Stomach (tissue), 9 donors: ENCODE results near the gene ZNRF3. TPM values are rescaled to one million over a fixed set of nuclear protein-coding genes. Genes with fewer than 3 reads are reported as not detected.
"Not testable (repeated sequence)": the region's sequence is repeated elsewhere in the genome, so short reads cannot be mapped to it uniquely, and the experiment has no call there.

ENCODE experiments used
- DNase-seq, 2 donors: peaks; one replicate each; pipeline versions ENCODE4 v3.0.0 to v3.0.0-alpha.2; 2013 to 2019
- H3K27ac ChIP-seq, 5 donors: fragments of 200-600 bp in 4 of 5; sonication (generic) in 4 of 5; one replicate each; pipeline ENCODE4 v1.5.1; 2013 to 2019; ENCODE audit warnings: mild to moderate bottlenecking in 1 of 5, moderate library complexity in 1 of 5
- H3K27me3 ChIP-seq, 3 donors: fragments of 200-600 bp; sonication (generic); one replicate each; pipeline ENCODE4 v1.5.1; 2017 to 2019; ENCODE audit warnings: mixed run types in 1 of 3
- H3K36me3 ChIP-seq, 4 donors: fragments of 200-600 bp; sonication (generic); 1 replicate in 3 of 4; 2 replicates in 1 of 4; pipeline ENCODE4 v1.5.1; 2016 to 2019
- H3K4me1 ChIP-seq, 4 donors: fragments of 200-600 bp; sonication (generic); one replicate each; pipeline ENCODE4 v1.5.1; 2016 to 2019
- H3K4me3 ChIP-seq, 4 donors: fragments of 200-600 bp; sonication (generic) in 3 of 4; one replicate each; pipeline ENCODE4 v1.5.1; 2016 to 2019; ENCODE audit warnings: mild to moderate bottlenecking in 1 of 4
- H3K9me3 ChIP-seq, 4 donors: fragments of 200-600 bp; sonication (generic); one replicate each; pipeline ENCODE4 v1.5.1; 2016 to 2019
- CTCF ChIP-seq, 7 experiments: fragments of 450-650 bp in 4 of 7; fragments of 200-600 bp in 3 of 7; sonication (generic) in 3 of 7; IDR thresholded peaks; one replicate each; pipeline ENCODE4 v1.5.1; 2016 to 2019; ENCODE audit warnings: antibody characterized with exemption in 7 of 7, control low read depth in 2 of 7, mild to moderate bottlenecking in 1 of 7
- EP300 ChIP-seq: sonication (generic); formaldehyde crosslinking; IDR thresholded peaks from one replicate; pipeline ENCODE4 v1.6.1; 2017; ENCODE audit warnings: antibody characterized with exemption
- POLR2A ChIP-seq, 4 donors: fragments of 450-650 bp; IDR thresholded peaks; one replicate each; pipeline ENCODE4 v1.6.1; 2016; ENCODE audit warnings: antibody characterized with exemption in 4 of 4, control low read depth in 2 of 4, mild to moderate bottlenecking in 1 of 4, moderate library complexity in 1 of 4
- POLR2AphosphoS5 ChIP-seq, 3 donors: sonication (generic); formaldehyde crosslinking; IDR thresholded peaks; one replicate each; pipeline ENCODE4 v1.6.1; 2016; ENCODE audit warnings: antibody characterized with exemption in 3 of 3
- WGBS, 5 donors: extraction: QIAGEN DNeasy Blood & Tissue Kit in 3 of 5; methylation state at CpG; one replicate each; pipeline versions ENCODE4 v1.1.5 to v1.1.7; 2013 to 2018; 5-methylcytosine and 5-hydroxymethylcytosine counted together
- intact Hi-C: fragments of 100-400 bp; cut with DNase I; formaldehyde crosslinking; loops from one replicate; pipeline ENCODE4 v1.15.1; 2023; ENCODE audit warnings: low total_unique reads
- polyA plus RNA-seq, 3 donors: library from polyadenylated mRNA; stranded (reverse); fragments of 200-250 nt; gene quantifications; one replicate each; pipeline ENCODE4 v1.2.3, GENCODE V29; 2013
- total RNA-seq, 5 donors: library from RNA; depleted of rRNA; stranded (reverse); fragments of >200 nt; gene quantifications; one replicate each; pipeline versions ENCODE4 v1.1.0 to v1.2.3, GENCODE V29; 2014 to 2016
- donor health status: healthy with polysubstance abuse.
- donor health status: Bipolar disorder and iron deficiency.
- donor health status: healthy.

ZNRF3 gene
- total and polyA plus RNA-seq, 8 donors: 1.4 to 52.7 (median 3.6) TPM

- 69 to 76% (median 74%) methylated on average over 3 of the region's 3 CpGs for WGBS, 5 donors
- no peak for DNase-seq
These were observed 16.2 kb upstream of the ZNRF3 start for GRCh38 chr22:28867191-28867590.

GRCh38 chr22:28868389-28868788, 15.0 kb upstream of the ZNRF3 start:
- 78 to 83% (median 80%) methylated on average over 8 of the region's 8 CpGs for WGBS, 5 donors
- DNase-seq, H3K36me3 ChIP-seq, H3K4me1 ChIP-seq, intact Hi-C loops, H3K27me3 ChIP-seq, H3K9me3 ChIP-seq, H3K4me3 ChIP-seq, H3K27ac ChIP-seq: not testable (repeated sequence)

More at GRCh38 chr22:28867191-28867590, 16.2 kb upstream of the ZNRF3 start:
- Histone ChIP-seq H3K36me3 (no peaks in the 10 kb centered on the region), H3K27me3 (no peaks in the 10 kb centered on the region), H3K4me1 (peaks cover 0 to 10% (median 9%) of the 10 kb centered on the region in 4 donors), H3K4me3 (no peak overlapping the region), H3K27ac (no peak overlapping the region), H3K9me3 (no peaks in the 10 kb centered on the region)
- TF ChIP-seq POLR2AphosphoS5 (IDR thresholded peaks at IDR 0.05) (no peak), POLR2A (IDR thresholded peaks at IDR 0.05) (no peak), CTCF (IDR thresholded peaks at IDR 0.05) (no peak), EP300 (no peak)
- intact Hi-C loops: no loop called here

GRCh38 chr22:28869736-28870135, 13.6 kb upstream of the ZNRF3 start:
- H3K27ac ChIP-seq: no peak overlapping the region
- no peaks in the 10 kb centered on the region for H3K36me3 ChIP-seq
- no peak for TF ChIP-seq CTCF (IDR thresholded peaks at IDR 0.05)
- no peak overlapping the region for H3K4me3 ChIP-seq
- WGBS, 5 donors: 76 to 93% (median 86%) methylated on average over 2 of the region's 2 CpGs
- no peak for DNase-seq
- peaks cover 0 to 9% (median 7%) of the 10 kb centered on the region in 4 donors for H3K4me1 ChIP-seq
- no peaks in the 10 kb centered on the region for H3K27me3 ChIP-seq
- H3K9me3 ChIP-seq: no peaks in the 10 kb centered on the region
- intact Hi-C loops: no loop called here

- 80 to 92% (median 83%) methylated on average over 3 of the region's 3 CpGs for WGBS, 5 donors
- H3K9me3 ChIP-seq: no peaks in the 10 kb centered on the region
- DNase-seq: no peak
- H3K4me3 ChIP-seq: no peak overlapping the region
- no peaks in the 10 kb centered on the region for H3K36me3 ChIP-seq
- TF ChIP-seq EP300: no peak
- no peak for TF ChIP-seq POLR2A (IDR thresholded peaks at IDR 0.05)
- TF ChIP-seq POLR2AphosphoS5 (IDR thresholded peaks at IDR 0.05): no peak
- TF ChIP-seq CTCF (IDR thresholded peaks at IDR 0.05): no peak
- no peaks in the 10 kb centered on the region for H3K27me3 ChIP-seq
- H3K4me1 ChIP-seq: no peaks in the 10 kb centered on the region
- H3K27ac ChIP-seq: no peak overlapping the region
- intact Hi-C loops: no loop called here
These were observed 10.0 kb upstream of the ZNRF3 start for GRCh38 chr22:28873183-28873963.

- H3K4me1 ChIP-seq: no peaks in the 10 kb centered on the region
- WGBS, 5 donors: 71 to 88% (median 85%) methylated on average over 3 of the region's 3 CpGs
- H3K27me3 ChIP-seq: no peaks in the 10 kb centered on the region
- no peak for TF ChIP-seq CTCF (IDR thresholded peaks at IDR 0.05)
- no peak for TF ChIP-seq POLR2A (IDR thresholded peaks at IDR 0.05)
- TF ChIP-seq POLR2AphosphoS5 (IDR thresholded peaks at IDR 0.05): no peak
- no peak for TF ChIP-seq EP300
- intact Hi-C loops: no loop called here
- H3K9me3 ChIP-seq: no peaks in the 10 kb centered on the region
- DNase-seq: no peak
- no peaks in the 10 kb centered on the region for H3K36me3 ChIP-seq
- no peak overlapping the region for H3K27ac ChIP-seq
- H3K4me3 ChIP-seq: no peak overlapping the region
These were observed 9.3 kb upstream of the ZNRF3 start for GRCh38 chr22:28874061-28874460.
